Natural killer cell (primary cell): Measurements from ENCODE around the gene TRMT2B. TPM values are rescaled to one million over a fixed set of nuclear protein-coding genes. Genes with fewer than 3 reads are reported as not detected.

ENCODE experiments used
- ATAC-seq, 3 donors: fragments of 150-1000 bp in 2 of 3; fragments of 200-7000 bp in 1 of 3; cut with Tn5 transposase; 1 replicate in 1 of 3; 2 replicates in 2 of 3; pipeline ENCODE4 v1.10.0; 2021; ENCODE audit warnings: mild to moderate bottlenecking in 2 of 3, moderate library complexity in 2 of 3
- DNase-seq, 2 donors: peaks; one replicate each; pipeline versions ENCODE4 v3.0.0 to v3.0.0-alpha.2; 2013 to 2021; ENCODE audit warnings: mixed read lengths in 1 of 2
- H3K27ac ChIP-seq: one replicate; pipeline ENCODE4 v1.5.1; 2013; ENCODE audit warnings: mild to moderate bottlenecking, low read length
- H3K27me3 ChIP-seq: one replicate; pipeline ENCODE4 v1.6.1; 2013; ENCODE audit warnings: low read length; ENCODE audit not compliant: control insufficient read depth, insufficient read depth
- H3K36me3 ChIP-seq: one replicate; pipeline ENCODE4 v1.6.1; 2013; ENCODE audit warnings: low read length; ENCODE audit not compliant: control insufficient read depth, insufficient read depth
- H3K4me1 ChIP-seq: one replicate; pipeline ENCODE4 v1.6.1; 2013; ENCODE audit warnings: low read length; ENCODE audit not compliant: control insufficient read depth, insufficient read depth
- H3K4me3 ChIP-seq: one replicate; pipeline ENCODE4 v1.5.1; 2013; ENCODE audit warnings: low read length
- H3K9me3 ChIP-seq: one replicate; pipeline ENCODE4 v1.6.1; 2013; ENCODE audit warnings: low read length; ENCODE audit not compliant: control insufficient read depth, insufficient read depth
- H3K27ac Mint-ChIP-seq, 2 donors: one replicate each; pipeline ENCODE4 v1.8.0; 2022; ENCODE audit warnings: mild to moderate bottlenecking in 2 of 2, mixed read lengths in 2 of 2, moderate library complexity in 1 of 2
- H3K27me3 Mint-ChIP-seq, 2 donors: one replicate each; pipeline ENCODE4 v1.8.0; 2022; ENCODE audit warnings: low read depth in 2 of 2, mixed read lengths in 2 of 2
- H3K36me3 Mint-ChIP-seq: one replicate; pipeline ENCODE4 v1.8.0; 2022; ENCODE audit warnings: mixed read lengths
- H3K4me1 Mint-ChIP-seq, 2 donors: one replicate each; pipeline ENCODE4 v1.8.0; 2022; ENCODE audit warnings: mixed read lengths in 2 of 2
- H3K4me3 Mint-ChIP-seq: one replicate; pipeline ENCODE4 v1.8.0; 2022; ENCODE audit warnings: mild to moderate bottlenecking, moderate library complexity, mixed read lengths
- H3K9me3 Mint-ChIP-seq, 2 donors: one replicate each; pipeline ENCODE4 v1.8.0; 2022; ENCODE audit warnings: mixed read lengths in 2 of 2
- WGBS: methylation state at CpG from one replicate; pipeline ENCODE4 v1.1.7; 2013; ENCODE audit warnings: missing lambda C conversion rate; ENCODE audit not compliant: insufficient coverage; 5-methylcytosine and 5-hydroxymethylcytosine counted together
- intact Hi-C: fragments of 100-400 bp; cut with micrococcal nuclease; formaldehyde crosslinking; loops from one replicate; pipeline ENCODE4 v1.14.2; 2022
- total RNA-seq, 4 donors: library from RNA; stranded (reverse); fragments of 120-200 nt in 1 of 4; gene quantifications; one replicate each; pipeline versions ENCODE4 v1.2.3 to v1.2.4, GENCODE V29; 2013 to 2022
- TF ChIP-seq, protein P1 (sequence below): fragments of 200-600 bp; IDR thresholded peaks from one replicate; pipeline ENCODE4 v1.8.0; 2022; ENCODE audit warnings: antibody characterized with exemption

The TRMT2B gene
- total RNA-seq, 3 donors from 2014 or later (not counting 1 experiment from before 2014, with no cell fraction given), result 31.2 to 37.1 (median 36.7) TPM

DNA sequence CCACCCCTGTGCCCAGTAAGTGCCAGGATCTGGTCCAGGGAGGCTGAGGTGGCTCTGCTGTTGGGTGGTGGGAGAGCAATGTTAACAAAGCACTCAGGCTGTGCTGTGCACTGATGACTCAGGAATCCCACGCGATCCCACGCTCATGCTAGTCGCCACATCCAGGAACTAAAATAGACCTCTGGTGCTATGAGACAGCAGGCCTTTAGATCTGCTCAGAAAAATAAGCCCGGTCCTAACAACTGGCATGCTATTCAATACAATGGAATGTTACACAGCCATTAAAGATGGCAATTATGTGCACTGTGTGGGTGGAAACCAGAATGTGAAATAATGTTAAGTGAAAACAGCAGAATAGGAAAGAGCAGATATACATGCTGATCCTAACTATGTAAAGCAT is 56.4 kb downstream of the TRMT2B start:
- Histone ChIP-seq H3K4me3 (no peak overlapping the region), H3K36me3 (no peaks in the 10 kb centered on the region), H3K27me3 (no peaks in the 10 kb centered on the region), H3K4me1 (no peaks in the 10 kb centered on the region), H3K9me3 (no peaks in the 10 kb centered on the region), H3K27ac (no peak overlapping the region)
- ATAC-seq (no peak), DNase-seq (no peak)
- Mint-ChIP-seq H3K4me3 (no peak overlapping the region), H3K9me3 (no peaks in the 10 kb centered on the region), H3K4me1 (peaks cover 0 to 12% of the 10 kb centered on the region in 2 donors), H3K27ac (no peak overlapping the region), H3K36me3 (no peaks in the 10 kb centered on the region), H3K27me3 (no peaks in the 10 kb centered on the region)
- TF ChIP-seq, protein P1, sequence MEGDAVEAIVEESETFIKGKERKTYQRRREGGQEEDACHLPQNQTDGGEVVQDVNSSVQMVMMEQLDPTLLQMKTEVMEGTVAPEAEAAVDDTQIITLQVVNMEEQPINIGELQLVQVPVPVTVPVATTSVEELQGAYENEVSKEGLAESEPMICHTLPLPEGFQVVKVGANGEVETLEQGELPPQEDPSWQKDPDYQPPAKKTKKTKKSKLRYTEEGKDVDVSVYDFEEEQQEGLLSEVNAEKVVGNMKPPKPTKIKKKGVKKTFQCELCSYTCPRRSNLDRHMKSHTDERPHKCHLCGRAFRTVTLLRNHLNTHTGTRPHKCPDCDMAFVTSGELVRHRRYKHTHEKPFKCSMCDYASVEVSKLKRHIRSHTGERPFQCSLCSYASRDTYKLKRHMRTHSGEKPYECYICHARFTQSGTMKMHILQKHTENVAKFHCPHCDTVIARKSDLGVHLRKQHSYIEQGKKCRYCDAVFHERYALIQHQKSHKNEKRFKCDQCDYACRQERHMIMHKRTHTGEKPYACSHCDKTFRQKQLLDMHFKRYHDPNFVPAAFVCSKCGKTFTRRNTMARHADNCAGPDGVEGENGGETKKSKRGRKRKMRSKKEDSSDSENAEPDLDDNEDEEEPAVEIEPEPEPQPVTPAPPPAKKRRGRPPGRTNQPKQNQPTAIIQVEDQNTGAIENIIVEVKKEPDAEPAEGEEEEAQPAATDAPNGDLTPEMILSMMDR, result no peak
- intact Hi-C loops, result no loop called here
- WGBS, result 90% methylated on average over 4 of the region's 5 CpGs

DNA sequence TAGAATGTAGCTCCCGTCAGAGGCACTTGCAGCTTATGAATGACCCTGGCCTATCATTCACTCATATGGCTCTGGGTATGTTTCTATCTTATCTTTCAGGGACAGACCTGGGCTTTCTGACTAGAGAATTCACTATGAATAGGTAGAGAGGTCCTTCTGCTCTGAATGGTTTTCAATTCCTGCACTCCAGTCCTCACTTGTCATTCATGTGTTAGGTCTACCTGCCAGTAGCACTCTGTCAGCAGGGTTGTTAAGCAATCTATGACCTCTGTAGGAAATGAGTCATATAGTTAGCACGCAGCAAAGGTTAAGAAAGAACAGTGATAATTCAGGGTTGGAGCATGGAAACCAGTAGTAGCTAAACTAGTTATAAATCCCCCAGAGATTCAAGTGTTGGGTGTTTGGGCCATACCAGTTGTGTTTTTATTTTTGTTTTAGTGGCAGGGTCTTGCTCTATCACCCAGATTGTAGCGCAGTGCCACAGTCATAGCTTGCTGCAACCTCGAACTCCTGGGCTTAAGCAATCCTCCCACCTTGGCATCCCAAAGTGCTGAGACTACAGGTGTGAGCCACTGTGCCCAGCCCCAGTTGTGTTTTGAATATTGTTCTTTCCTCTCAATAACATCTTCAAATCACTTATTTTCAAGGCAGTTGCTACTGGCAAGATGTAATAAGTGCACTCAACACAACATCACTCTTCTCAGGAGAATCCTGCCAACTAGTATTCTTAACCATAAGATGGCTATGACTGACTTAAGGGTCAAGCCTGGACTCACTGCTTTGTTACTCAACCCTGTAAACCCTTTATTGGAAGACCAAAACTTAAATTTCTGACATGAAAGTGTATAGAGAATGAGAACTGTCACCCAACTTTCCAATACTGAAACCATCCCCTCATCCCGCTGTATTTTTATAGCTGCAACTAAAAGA is 57.3 kb downstream of the TRMT2B start:
- DNase-seq (no peak), ATAC-seq (no peak)
- Mint-ChIP-seq H3K27ac (no peak overlapping the region), H3K4me1 (peaks cover 0 to 12% of the 10 kb centered on the region in 2 donors), H3K36me3 (no peaks in the 10 kb centered on the region), H3K27me3 (no peaks in the 10 kb centered on the region), H3K9me3 (no peaks in the 10 kb centered on the region), H3K4me3 (no peak overlapping the region)
- no peaks in the 10 kb centered on the region for H3K36me3 ChIP-seq
- H3K27ac ChIP-seq, result no peak overlapping the region
- H3K27me3 ChIP-seq, result no peaks in the 10 kb centered on the region
- 73% methylated on average over 5 of the region's 5 CpGs for WGBS
- intact Hi-C loops, result no loop called here
- H3K4me3 ChIP-seq, result no peak overlapping the region
- TF ChIP-seq, protein P1, result no peak
- H3K4me1 ChIP-seq, result no peaks in the 10 kb centered on the region
- H3K9me3 ChIP-seq, result no peaks in the 10 kb centered on the region

DNA sequence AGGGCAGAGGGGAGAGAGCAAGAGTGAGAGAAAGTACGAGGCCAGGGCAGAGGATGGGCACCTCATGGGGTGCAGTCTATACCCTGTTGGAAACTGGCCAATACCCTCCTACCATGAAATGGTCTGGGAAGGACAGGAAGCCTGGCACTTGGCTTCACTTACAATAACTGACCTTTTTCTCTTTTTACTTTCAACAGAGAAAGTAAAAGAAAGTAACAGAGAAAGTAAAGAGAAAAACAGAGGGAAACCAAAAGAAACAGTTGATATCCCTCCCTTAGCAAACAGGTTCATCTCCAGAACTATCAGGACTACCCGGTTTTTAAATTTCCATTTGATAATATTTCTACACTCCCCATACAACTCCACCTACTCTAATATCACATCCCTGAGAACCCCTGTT is 61.8 kb downstream of the TRMT2B start:
- Mint-ChIP-seq H3K27ac (no peak overlapping the region), H3K4me1 (peaks cover 0 to 14% of the 10 kb centered on the region in 2 donors), H3K4me3 (no peak overlapping the region), H3K9me3 (no peaks in the 10 kb centered on the region), H3K36me3 (no peaks in the 10 kb centered on the region), H3K27me3 (no peaks in the 10 kb centered on the region)
- no peak overlapping the region for H3K4me3 ChIP-seq
- intact Hi-C loops, result no loop called here
- no peak overlapping the region for H3K27ac ChIP-seq
- H3K4me1 ChIP-seq, result no peaks in the 10 kb centered on the region
- DNase-seq (no peak), ATAC-seq (no peak)
- TF ChIP-seq, protein P1, result no peak
- no peaks in the 10 kb centered on the region for H3K36me3 ChIP-seq
- H3K9me3 ChIP-seq, result no peaks in the 10 kb centered on the region
- 100% methylated on average over 1 of the region's 2 CpGs for WGBS
- H3K27me3 ChIP-seq, result no peaks in the 10 kb centered on the region
